IPS-NIHi11 (cell line): Measurements from ENCODE around the gene NUP50.
"Not testable (repeated sequence)": the region's sequence is repeated elsewhere in the genome, so short reads cannot be mapped to it uniquely, and the experiment has no call there.

Experiments used
- DNase-seq: peaks from one replicate; pipeline ENCODE4 v3.0.0; 2012; ENCODE audit warnings: mixed read lengths, low spot score

The NUP50 gene

GRCh38 chr22:45162531-45162930 is 1.2 kb upstream of the NUP50 start:
- no peak for DNase-seq

- DNase-seq = peak; percentile 44
Observed at GRCh38 chr22:45163099-45163450, 650 bp upstream of the NUP50 start.

DNA sequence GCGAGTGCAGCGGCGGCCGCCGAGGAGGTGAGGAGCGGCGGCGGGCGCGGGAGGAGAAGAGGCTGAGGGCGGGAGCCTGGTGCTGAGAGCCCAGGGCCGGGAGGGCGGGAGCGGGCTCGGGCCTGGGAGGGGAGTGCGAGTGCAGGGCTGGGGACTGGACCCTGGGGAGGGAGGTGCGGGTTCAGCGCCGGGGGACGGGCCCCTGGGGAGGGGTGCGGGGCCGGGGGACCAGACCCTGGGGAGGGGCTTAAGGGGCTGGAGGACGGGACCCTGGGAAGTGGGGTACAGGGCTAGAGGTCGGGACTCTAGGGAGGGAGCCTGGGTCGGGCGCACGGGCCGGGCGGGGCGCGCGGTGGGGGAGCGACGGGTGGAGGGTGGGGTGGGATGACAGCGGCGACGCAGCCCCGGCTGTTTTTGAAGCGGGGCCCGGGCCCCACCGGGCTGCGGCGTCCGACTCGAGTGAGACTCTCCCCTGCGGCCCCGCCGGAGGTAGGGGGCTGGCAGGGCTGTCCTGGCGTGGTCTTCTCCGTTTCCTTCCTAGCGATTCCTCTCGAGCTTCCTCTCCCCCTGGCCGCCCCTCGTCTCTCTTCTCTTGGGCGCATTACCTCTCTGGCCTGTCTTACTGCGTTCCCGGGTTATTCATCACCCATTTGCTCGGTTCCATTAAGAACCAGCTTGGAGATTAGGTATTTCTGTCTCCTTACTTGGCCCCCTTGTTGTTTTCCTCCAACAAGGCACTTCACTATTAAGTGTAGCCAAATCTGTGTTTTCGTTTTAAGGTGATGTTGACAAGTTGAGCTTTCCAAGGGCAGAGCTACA is 754 bp downstream of the NUP50 start:
- DNase-seq = peak; percentile 74

GRCh38 chr22:45166932-45167331 is 3.2 kb downstream of the NUP50 start:
- DNase-seq = no peak

DNA sequence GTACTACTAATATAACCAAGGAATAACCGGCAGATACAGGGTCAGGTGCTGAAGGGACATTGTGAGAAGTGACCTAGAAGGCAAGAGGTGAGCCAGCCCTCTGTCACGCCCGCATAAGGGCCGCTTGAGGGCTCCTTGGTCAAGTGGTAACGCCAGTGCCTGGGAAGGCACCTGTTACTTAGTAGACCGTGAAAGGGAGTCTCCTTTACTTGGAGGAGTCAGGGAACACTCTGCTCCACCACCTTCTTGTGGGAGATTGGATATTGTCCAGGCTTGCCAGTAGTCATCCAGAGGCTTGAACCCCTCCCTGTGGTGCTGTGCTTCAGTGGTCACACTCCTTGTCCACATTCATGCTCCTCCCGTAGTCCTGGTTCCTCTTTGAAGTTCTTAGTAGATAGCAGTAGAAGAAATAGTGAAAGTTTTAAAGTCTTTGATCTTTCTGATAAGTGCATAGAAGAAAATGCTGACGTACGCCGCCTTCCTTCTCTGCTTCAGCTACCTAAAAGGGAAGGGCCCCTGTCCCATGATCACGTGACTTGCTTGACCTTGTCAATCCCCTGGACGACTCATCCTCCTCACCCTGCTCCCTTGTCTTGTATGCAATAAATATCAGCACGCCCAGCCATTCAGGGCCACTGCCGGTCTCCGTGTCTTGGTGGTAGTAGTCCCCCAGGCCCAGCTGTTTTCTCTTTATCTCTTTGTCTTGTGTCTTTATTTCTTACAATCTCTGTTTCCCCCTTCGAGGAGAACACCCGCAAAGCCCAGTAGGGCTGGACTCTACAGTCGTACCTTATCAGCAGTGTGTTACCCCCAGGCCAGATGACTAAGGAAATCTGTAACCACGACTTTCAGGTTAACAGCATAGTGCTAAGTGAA is 6.1 kb downstream of the NUP50 start:
- DNase-seq = no peak

DNA sequence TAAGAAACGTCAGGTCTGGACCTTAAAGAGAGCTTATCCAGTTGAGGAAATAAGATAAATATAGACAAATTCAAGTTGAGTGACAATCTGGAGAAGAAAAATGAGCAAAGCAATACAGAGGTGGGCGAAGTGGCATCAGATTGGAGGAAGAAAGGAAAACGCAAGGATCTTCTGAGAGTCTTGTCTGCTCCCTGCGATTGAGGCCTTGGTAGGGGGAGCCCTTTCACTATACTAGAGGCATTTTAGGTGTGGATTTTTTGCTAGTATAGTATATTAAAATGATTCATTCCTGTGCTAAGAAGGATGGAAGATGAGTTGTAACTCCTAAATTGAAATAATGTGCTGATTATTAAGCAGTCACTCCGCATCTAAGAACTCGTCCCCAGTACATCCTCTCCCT is 8.1 kb downstream of the NUP50 start:
- DNase-seq = no peak

DNA sequence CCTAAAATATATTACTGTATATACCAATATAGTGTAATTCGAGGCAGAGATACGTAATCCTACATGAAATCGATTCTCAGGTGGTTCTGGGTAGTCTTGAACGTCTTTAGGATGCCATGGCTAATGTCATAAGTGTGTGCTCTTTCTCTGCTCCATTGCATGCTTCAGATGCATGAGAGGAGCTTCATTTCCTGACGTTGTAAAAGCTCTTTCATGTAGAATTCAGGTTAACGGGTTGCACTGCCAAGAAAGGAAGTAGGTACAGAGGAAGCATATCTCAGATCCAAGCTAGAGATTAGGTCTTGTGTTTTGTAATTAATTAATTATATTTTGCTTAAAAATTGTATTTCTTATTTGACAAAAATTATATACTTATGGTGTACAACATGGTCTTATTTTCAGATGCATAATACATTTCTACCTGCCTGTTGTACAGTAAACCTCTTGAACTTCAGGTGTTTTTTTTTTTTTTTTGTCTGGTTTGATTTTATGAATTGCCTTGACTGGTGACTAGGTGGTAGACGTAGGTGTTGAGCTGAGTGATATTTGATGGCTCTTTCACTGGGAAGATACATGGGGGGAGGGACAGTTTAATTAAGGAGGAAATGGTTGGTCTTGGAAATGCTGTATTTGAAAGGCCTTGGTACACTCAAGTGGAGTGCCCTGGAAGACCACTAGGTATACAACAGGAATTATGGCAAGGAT is 9.3 kb downstream of the NUP50 start:
- no peak for DNase-seq

DNA sequence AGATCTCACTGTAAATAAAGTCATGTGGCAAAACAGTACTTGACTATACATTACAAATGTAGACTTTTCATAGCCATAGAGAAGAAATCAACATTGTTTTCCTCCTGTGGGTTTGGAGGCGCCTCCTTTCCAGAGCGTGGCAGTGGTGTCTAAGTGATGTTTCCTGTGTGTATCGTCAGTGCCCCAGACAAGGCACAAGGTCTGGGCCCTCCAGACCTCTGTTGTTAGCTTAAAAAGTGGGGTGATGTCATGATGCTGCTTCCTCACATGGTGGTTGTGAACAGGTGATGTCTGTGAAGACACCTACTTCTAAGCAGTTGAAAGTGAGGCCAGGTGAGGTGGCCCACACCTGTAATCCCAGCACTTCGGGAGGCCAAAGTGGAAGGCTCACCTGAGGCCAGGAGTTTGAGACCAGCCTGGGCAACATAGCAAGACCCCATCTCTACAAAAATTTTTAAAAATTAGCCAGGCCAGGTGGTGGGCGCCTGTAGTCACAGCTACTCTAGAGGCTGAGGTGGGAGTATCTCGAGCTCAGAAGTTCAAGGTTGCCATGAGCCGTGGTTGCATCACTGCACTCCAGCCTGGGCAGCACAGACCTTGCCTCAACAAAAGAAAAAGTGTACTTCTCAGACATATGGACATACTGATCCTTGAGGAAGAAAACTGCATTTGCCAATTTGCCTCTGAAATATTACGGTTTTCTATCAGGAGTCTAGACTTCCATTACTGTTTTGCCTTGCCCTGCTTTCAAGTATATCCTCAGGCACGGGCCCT is 15.7 kb downstream of the NUP50 start:
- no peak for DNase-seq

- DNase-seq = no peak
Observed at GRCh38 chr22:45180146-45180679, 16.5 kb downstream of the NUP50 start.

GRCh38 chr22:45181240-45181639 is 17.5 kb downstream of the NUP50 start:
- DNase-seq = no peak

- no peak for DNase-seq
Observed at GRCh38 chr22:45181766-45182165, 18.0 kb downstream of the NUP50 start.

GRCh38 chr22:45183974-45184373 is 20.2 kb downstream of the NUP50 start:
- DNase-seq = no peak

- no peak for DNase-seq
Observed at GRCh38 chr22:45185718-45186514, 22.2 kb downstream of the NUP50 start.

GRCh38 chr22:45187891-45188290 is 24.2 kb downstream of the NUP50 start:
- DNase-seq = no peak

GRCh38 chr22:45188779-45189178 is 25.1 kb downstream of the NUP50 start:
- DNase-seq = no peak

- DNase-seq = no peak
Observed at GRCh38 chr22:45190202-45190872, 26.6 kb downstream of the NUP50 start.

- DNase-seq = not testable (repeated sequence)
Observed at GRCh38 chr22:45191746-45192145, 28.0 kb downstream of the NUP50 start.

DNA sequence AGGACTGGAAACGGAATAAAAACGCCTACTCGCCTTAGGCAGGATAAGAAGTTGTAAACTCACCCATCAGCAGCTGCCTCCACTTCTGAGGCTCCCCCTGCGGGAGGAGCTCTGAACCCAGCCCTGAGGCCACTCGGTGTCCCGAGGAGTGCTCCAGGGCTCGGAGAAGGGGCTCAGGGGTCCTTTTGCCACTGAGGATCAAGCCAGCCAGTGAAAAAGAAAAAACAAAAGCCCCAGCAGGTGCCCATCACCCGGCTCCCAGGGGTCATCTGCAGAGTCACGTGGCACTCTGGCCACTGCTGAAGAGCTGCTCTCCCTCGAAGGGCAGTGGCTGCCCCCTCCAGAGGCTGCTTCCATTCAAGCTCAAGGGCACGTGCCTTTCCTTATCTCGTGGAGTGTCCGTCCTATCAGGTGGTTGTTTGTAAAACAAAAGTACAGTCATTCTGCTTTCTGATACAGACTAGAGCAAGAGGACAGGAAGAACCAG is 29.0 kb downstream of the NUP50 start:
- peak; percentile 70 for DNase-seq

GRCh38 chr22:45194686-45195085 is 31.0 kb downstream of the NUP50 start:
- no peak for DNase-seq

GRCh38 chr22:45195616-45196015 is 31.9 kb downstream of the NUP50 start:
- no peak for DNase-seq
